Transverse colon (tissue), 4 donors: Measurements from ENCODE around the gene GP1BA.

Experiments
- CTCF ChIP-seq, 5 experiments: fragments of 200-600 bp in 3 of 5; fragments of 450-650 bp in 2 of 5; sonication (generic) in 3 of 5; IDR thresholded peaks; 1 replicate in 2 of 5; 2 replicates in 3 of 5; pipeline ENCODE4 v1.5.1; 2016 to 2017; ENCODE audit warnings: antibody characterized with exemption in 5 of 5, inconsistent platforms in 3 of 5, mild to moderate bottlenecking in 2 of 5, moderate library complexity in 1 of 5
- EP300 ChIP-seq: sonication (generic); formaldehyde crosslinking; IDR thresholded peaks from one replicate; pipeline ENCODE4 v1.6.1; 2017; ENCODE audit warnings: antibody characterized with exemption, low read depth
- POLR2AphosphoS5 ChIP-seq, 3 donors: sonication (generic); formaldehyde crosslinking; IDR thresholded peaks; one replicate each; pipeline ENCODE4 v1.6.1; 2016; ENCODE audit warnings: antibody characterized with exemption in 3 of 3

- no peak for TF ChIP-seq CTCF (IDR thresholded peaks at IDR 0.05)
- no peak for TF ChIP-seq POLR2AphosphoS5 (IDR thresholded peaks at IDR 0.05)
- no peak for TF ChIP-seq EP300
Measured at GRCh38 chr17:4971826-4972225, 39.7 kb downstream of the GP1BA start.
